Panc1 (cell line): Measurements from ENCODE around the gene RAD52.

Experiments
- POLR2AphosphoS5 ChIP-seq: IDR thresholded peaks from 2 replicates; pipeline ENCODE4 v1.6.1; 2012; ENCODE audit warnings: mild to moderate bottlenecking, low read depth, low read length, moderate library complexity
- SIN3A ChIP-seq: IDR thresholded peaks from 2 replicates; pipeline ENCODE4 v1.6.1; 2012; ENCODE audit warnings: low read depth, mild to moderate bottlenecking, low read length, moderate library complexity, borderline replicate concordance; ENCODE audit not compliant: insufficient read depth
- TF ChIP-seq, protein P1 (sequence below): fragments of 450-650 bp; IDR thresholded peaks from 2 replicates; pipeline ENCODE4 v1.5.1; 2017; ENCODE audit warnings: mild to moderate bottlenecking

DNA sequence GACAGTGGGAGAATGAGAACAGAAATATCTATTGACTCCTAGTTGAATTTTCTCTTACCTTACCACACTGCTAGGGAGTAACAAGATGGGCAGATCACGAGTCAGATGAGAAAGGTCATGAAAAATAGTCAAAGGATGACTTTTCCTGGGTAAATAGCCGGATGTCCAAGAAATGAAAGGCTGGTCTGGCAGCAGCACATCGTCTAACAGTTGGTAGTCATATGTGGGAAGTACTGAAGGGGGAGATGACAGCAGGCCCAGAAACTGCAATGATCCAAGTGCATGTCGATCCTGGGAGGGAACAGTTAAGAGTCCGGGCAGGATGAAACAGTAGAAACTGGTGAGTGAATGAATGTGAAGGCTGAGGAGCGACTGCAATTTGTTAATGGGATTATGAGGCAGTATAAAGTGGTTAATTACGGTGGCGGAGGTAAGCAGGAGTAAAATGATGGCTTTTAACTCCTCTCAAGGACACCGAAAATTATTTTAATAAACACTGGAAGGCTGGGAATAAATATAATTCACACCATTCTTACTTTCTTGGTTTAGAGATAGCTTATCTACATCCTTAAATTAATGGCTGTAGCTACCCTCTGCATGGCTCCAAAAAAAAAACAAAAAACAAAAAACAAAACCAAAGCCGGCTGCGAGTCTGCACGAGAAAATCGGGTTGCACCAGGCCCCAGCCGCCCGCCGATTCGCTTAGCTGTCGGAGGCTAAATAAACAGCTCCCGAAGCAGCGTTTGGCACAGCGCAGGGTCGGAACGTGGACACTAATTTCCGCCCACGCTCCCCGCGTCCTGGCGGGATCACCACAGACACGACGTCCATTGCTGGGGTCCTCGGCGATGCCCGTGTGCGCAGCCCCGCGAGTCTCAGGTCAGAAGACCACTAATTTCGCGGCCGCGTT lies 40.5 kb upstream of the RAD52 start:
- TF ChIP-seq, protein P1, sequence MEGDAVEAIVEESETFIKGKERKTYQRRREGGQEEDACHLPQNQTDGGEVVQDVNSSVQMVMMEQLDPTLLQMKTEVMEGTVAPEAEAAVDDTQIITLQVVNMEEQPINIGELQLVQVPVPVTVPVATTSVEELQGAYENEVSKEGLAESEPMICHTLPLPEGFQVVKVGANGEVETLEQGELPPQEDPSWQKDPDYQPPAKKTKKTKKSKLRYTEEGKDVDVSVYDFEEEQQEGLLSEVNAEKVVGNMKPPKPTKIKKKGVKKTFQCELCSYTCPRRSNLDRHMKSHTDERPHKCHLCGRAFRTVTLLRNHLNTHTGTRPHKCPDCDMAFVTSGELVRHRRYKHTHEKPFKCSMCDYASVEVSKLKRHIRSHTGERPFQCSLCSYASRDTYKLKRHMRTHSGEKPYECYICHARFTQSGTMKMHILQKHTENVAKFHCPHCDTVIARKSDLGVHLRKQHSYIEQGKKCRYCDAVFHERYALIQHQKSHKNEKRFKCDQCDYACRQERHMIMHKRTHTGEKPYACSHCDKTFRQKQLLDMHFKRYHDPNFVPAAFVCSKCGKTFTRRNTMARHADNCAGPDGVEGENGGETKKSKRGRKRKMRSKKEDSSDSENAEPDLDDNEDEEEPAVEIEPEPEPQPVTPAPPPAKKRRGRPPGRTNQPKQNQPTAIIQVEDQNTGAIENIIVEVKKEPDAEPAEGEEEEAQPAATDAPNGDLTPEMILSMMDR = no peak
- TF ChIP-seq SIN3A (no peak), POLR2AphosphoS5 (no peak)
